Activated T-helper 1 cell treated with Interleukin-2 at 50 U/mL for 16 hours (primary cell): Measurements from ENCODE around the gene STAT5A.
"Not testable (repeated sequence)": the region's sequence is repeated elsewhere in the genome, so short reads cannot be mapped to it uniquely, and the experiment has no call there.

Experiments used
- DNase-seq: peaks from one replicate; pipeline ENCODE4 v3.0.0-alpha.2; 2020; ENCODE audit warnings: low read depth

STAT5A gene

DNA sequence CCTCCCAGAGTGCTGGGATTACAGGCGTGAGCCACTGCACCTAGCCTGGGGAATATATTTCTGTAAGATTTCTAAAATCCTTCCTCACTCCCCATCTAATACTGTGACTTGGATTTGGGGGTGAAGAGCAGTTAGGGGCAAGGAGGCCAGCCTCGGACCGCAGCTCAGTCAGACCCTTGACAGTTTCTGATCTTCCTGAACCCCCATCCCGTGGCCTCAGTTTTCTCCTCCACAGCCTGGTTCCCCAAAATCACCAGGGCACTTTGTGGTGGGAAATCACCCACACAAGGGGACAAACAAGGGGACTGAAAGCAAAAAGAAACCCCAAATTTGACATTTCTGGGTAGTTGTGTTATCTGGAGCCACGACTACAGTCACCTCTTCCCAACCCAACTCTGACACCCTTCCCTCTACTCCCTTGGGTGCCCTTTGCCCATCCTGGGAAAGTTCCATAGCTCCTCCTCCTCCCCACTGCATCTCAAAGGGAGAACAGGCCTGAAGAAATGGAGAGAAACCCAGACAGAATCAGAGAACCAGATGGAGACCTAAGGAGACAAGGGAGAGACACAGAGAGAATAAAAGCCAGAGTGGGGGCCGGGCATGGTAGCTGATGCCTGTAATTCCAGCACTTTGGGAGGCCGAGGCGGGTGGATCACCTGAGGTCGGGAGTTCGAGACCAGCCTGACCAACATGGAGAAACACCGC lies 2.8 kb upstream of the STAT5A start:
- no peak for DNase-seq

DNA sequence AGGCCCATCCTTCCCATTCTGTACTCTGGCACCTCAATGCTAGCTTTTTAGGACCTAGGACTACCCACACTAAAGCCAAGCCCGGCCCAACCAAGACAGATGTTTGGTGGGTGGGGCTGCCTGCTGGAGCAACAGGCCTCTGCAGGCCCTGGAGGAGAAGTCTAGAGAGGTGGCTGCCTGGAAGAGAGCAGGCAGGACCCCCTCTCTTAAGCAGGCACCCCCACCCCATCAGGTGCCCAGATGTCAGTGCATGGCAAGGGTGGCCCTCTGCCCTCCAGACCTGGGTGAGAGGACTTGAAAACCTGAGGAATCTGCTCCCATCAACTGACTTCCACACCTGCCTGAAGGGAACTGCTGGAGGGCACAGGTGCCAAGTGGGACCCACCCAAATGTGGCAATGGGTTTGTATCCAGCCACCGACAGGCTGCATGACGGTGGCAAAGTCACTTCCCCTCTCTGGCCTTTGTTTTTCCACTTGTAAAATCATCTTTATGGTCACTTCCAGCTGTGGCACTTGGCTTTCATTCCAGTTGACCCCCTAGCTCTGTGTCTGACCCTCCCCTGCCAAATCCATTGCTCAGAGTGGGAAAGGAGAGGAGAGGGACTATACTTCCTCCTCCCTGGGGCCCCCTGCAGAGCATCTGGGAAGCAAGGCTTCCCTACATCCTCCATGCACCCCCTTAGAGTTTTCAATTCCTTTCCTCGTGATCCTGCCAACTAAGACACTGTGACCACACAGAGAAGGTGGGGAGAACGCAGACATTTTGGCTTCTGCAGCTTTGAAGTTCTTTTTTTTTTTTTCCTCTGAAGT lies 1.7 kb upstream of the STAT5A start:
- no peak for DNase-seq

DNA sequence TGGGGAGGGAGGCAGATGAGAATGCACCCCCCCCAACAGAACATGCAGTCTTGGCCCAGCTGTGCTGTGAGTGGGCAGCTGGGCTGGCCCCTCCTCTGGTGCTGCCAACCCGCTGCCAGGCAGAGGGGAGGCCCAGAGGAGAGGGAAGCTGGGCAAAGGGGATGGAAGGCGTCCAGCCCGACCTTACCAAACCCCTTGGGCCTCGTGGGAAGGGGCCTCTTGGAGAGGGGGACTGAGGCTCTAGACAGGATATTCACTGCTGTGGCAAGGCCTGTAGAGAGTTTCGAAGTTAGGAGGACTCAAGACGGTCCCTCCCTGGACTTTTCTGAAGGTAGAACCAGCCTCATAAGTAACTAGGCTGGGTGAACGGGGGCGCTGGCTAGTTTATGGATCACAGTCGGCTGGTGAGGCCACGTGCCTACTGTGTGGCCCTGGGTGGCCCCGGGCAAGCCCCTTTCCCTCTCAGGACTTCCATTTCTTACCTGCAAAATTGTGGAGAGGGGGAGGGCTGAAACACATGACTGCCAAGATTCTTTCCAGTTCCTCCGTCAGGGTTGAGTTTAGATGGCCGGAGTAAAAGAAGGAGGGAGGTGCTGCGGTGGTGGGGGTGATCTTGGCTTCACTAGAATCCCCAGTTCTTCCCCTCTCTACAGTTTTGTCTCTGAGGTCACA lies 857 bp upstream of the STAT5A start:
- DNase-seq: no peak

DNA sequence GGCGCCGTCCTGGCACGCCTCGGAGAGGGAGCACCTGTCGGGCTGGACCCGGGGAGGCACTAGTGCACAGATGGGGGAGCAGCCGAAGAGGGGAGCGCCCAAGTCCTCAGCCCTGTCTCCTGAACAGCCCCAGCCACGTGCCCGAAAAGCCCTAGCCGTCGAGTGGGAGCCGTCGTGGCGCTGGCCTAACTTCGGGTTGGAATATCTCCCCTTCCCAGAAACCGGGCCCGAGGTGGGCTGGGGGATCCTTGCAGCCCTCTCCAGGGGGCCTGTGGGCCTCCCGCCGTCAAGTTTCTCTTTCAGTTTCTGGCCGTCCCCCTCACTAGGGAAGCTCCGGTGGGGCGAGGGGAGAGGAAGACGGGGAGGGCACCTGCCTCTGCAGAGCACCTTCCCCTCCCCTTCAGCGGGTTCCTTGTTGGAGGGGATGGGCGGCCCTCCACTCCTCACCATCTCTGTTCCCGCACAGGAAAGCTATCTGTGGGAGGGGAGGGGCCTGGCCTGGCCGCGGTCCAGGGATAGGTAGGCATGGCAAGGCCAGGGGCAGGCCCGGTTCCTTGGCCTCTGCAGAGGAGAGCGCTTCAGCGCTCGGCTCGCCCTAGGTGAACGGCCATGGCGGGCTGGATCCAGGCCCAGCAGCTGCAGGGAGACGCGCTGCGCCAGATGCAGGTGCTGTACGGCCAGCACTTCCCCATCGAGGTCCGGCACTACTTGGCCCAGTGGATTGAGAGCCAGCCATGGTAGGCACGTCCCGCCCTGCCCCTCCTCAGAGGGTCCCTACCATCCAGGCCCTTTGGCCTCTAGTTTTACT lies 709 bp downstream of the STAT5A start:
- DNase-seq: peak; percentile 26

DNA sequence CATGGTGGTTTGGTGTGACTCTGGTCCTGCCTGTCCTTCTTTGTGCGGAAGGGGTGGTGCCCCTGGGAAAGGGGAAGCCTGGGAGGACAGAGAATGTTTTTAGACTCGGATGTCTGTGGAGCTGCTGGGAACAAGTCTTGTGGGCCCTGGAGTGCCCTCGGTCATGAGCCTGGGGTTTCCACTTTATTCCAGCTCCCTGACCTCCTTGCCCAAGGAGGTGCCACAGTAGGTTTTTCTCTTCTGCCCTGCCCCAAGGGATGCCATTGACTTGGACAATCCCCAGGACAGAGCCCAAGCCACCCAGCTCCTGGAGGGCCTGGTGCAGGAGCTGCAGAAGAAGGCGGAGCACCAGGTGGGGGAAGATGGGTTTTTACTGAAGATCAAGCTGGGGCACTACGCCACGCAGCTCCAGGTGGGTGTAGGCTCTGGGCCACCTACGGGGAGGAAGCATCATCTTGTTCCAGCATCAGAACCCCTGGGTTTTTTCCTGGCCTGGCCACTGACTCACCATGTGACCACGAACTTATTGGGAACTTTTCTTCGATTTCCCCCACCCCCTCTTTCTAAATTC lies 1.4 kb downstream of the STAT5A start:
- no peak for DNase-seq

DNA sequence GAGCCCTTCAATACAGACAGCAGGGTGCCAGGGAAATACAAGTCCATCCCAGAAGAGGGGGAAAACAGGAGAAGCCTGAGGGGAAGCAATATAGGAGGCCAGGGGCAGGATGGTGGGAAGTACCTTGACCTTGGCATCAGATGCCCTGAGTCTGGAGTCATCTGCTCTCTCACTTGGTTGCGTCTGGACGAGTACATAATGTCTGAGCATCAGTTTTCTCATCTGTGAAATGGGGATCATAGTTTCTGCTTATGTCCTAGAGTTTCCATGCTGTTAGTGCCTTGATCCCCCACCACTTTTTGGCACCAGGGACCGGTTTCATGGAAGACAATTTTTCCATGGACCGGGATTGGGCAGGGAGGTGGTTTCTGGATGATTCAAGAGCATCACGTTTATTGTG lies 2.3 kb downstream of the STAT5A start:
- DNase-seq: no peak

DNA sequence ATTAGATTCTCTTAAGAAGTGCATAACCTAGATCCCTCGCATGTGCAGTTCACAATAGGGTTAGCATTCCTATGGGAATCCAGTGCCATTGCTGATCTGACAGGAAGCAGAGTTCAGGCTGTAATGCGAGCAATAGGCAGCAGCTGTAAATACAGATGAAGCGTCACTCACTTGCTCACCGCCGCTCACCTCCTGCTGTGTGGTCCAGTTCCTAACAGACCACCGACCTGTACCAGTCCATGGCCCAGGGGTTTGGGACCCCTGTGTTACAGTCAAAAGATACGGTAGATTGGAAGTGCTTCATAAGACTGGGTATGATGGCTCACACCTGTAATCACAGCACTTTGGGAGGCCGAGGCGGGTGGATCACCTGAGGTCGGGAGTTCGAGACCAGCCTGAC lies 2.8 kb downstream of the STAT5A start:
- no peak for DNase-seq

DNA sequence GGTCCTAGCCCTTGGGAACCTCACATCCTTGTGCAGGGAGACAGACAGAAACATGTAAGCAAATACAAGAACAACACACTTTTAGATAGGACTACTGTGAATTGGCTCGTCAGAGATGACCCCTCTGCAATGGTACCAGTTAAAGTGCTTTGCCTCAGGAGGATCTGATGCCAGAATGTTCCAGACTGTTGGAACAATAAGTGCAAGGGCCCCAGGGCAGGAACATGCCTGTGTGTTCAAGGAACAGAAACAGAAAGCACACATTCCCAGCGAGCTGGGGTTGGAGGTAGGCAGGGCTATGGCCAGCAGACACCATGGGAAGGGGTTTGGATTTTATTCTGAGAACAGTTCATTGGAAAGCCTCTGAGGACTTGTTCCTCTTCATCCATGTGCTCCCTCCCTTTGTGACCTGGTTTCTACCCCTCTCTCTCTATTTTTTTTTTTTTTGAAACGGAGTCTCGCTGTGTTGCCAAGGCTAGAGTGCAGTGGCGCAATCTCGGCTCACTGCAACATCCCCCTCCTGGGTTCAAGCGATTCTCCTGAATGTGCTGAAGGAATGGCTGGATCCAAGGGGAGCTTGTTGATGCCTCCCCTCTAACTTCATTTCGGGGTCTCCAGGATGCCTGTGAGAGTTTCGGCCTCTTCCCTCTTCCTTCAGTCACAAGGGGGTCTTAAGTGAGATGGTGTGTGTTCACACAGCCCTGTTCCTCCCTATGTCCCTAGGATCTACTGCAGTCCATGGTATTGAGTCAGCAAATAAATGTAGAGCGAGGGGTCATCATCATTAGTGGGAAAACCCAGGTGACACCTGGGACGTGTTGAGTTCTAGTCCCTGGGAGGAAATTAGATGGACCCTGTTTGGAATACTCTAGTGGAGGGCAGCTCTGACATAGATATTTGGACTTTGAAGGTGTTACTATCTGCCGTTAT lies 6.4 kb downstream of the STAT5A start:
- DNase-seq: no peak

DNA sequence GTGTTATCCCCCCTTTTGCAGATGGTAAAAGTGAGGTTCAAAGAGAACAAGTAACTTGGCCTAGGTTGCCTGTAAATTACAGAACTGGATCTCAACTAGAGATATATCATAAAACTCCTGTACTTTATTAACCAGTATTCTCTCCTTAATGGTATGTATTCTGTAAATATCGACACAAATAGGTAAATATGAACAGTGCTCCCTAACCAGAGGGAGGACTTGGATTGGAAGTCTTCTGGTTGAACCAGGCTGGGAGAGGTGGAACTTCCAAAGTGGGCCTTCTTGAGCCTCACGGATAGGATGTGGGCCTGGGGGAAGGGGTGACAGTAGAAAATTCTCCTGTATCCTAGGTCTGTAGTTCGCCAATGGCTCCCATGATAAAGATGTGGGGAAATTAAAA lies 7.7 kb downstream of the STAT5A start:
- DNase-seq: no peak

DNA sequence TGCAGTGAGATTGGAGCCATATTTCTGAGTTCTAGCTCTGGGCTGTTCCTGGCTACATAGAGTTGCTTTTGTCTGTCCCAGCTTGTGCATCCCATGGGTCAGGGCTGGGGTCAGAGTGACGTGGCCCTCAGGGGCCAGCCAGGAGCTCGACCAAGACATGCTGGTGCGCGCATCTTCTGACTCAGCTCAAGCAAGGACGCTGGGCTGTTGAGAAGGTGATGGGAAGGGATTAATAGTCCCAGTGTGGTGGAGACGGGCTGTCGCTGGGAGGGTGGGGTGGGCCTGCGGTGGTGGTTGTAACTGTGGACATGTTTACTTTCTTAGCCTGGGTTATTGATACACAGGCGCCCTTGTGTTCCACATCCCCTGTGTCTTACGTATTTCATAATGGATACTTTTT lies 9.5 kb downstream of the STAT5A start:
- not testable (repeated sequence) for DNase-seq

DNA sequence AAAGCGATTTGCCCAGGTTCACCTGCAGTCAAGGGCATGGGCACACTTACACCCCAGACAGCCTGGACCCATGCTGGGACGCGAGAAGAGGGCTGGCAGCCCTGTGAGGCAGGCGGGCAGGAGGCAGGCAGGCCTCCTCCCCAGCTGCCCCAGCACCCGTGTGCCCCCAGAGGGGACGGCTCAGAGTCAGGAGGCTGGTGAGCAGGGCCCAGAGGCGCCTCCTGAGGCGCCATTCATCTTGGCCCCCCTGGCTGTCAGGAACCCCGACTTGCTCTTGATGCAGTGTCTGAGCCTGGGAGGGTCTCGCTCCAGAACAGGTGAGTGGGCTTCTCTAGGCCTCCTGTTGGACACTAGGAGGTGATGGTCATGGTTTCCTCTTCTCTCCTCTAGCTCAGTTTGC lies 11.1 kb downstream of the STAT5A start:
- not testable (repeated sequence) for DNase-seq

DNA sequence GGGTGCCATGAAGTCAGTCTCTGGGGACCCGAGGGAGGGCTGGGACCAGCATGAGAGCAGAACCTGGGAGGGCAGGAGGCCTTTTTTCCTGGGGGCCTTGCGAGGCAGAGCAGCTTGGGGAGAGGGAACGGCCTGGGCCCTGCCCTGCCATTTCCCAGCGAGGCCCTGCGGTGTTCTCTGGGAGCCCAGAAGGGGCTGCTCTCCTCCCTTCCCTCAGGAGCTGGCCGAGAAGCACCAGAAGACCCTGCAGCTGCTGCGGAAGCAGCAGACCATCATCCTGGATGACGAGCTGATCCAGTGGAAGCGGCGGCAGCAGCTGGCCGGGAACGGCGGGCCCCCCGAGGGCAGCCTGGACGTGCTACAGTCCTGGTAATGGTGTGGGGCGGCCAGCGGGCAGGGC lies 11.6 kb downstream of the STAT5A start:
- DNase-seq: not testable (repeated sequence)

DNA sequence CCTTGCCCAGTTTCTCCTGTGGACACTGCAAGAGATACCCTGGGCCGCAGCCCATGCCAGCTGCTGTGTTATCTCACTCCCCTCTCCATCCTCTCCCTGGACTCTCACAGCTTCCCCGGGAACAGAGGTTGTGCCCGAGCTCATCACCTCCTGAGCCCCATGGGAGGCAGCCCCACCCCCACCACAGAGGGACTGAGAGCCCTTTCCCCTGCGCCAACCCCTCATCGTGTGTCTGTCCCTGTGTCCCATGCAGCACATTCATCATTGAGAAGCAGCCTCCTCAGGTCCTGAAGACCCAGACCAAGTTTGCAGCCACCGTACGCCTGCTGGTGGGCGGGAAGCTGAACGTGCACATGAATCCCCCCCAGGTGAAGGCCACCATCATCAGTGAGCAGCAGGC lies 12.7 kb downstream of the STAT5A start:
- no peak for DNase-seq

DNA sequence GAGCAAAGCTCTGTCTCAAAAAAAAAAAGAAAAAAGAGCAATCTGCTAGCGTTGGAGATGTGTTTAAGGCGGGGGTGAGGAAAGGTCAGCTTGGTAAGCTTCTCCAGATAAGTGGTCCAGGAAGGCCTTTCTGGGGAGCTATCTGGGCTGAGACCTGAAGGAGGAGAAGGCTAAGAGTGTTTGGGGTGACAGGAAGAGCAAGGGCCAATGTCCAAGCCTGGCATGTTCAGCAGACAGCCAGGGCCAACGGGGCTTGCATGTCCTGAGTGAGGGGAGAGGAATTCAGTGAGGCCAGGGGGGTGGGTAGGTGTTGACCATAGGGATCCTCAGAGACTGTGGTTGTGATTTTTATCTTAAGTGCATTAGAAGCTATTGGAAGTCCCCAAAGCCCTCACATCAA lies 15.4 kb downstream of the STAT5A start:
- no peak for DNase-seq

DNA sequence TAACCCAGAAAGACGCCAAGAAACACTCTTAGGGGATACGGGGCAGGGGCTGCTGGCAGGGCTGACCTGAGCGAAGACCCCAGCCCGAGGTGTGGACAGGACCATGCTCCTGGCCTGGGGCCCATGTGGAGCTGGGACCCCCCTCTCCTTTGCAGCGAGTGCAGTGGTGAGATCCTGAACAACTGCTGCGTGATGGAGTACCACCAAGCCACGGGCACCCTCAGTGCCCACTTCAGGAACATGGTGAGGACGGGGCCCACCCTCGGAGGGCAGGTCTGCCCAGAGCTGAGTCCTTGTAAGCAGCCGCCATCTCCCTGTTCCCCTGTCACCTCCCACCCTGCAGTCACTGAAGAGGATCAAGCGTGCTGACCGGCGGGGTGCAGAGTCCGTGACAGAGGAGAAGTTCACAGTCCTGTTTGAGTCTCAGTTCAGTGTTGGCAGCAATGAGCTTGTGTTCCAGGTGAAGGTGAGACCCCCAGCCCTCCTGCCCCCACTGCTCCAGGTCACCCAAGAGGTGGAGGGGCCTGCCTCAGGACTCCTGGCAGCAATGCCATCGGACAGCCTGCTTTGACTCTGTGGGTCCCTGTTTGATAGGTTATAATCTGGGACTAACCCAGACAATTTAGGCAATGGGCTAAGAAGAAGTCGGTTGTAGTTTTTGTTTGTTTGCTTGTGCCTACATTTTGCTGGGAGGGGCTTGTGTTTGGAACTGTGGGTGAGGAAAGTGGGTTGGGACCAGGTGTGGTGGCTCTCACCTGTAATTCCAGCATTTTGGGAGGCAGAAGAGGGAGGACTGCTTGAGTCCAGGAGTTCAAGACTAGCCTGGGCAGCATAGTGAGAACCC lies 16.1 kb downstream of the STAT5A start:
- no peak for DNase-seq

DNA sequence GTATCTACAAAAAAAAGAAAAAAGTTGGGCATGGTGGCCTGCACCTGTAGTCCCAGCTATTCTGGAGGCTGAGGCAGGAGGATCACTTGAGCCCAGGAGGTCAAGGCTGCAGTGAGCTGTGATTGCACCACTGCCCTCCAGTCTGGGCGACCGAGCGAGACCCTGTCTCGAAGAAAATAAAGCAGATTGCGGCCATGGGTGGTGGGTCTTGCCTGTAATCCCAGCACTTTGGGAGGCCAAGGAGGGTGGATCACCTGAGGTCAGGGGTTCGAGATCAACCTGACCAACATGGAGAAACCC lies 16.7 kb downstream of the STAT5A start:
- DNase-seq: not testable (repeated sequence)

DNA sequence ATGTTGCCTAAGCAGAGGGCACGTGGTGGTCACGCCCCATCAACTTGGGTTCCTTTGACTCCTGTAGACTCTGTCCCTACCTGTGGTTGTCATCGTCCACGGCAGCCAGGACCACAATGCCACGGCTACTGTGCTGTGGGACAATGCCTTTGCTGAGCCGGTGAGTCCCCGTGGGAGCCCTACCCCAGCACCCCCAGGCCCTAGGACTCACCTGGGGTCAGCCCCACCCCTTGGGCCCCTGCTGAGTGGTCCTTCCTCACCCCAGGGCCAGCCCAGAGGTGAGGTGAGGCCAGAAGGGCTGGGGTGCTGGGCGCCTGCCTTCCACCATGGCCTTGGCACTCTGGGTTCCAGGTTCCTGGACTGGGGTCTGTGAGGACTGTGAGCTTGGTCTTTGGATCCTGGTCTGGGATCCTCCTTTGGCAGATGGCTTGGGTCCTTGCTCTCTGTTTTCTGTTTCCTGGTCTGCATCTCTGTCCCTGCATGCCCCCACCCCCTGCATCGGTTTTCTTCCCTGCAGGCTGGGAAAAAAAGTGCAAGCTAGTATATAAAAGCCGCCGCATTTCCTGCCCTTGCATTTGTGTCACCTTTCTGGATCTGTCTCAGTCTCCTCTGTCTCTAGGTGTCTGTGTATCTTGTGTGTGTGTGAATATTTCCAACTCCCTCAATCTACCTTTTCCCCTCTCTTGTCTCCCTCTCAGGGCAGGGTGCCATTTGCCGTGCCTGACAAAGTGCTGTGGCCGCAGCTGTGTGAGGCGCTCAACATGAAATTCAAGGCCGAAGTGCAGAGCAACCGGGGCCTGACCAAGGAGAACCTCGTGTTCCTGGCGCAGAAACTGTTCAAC lies 17.5 kb downstream of the STAT5A start:
- DNase-seq: no peak

DNA sequence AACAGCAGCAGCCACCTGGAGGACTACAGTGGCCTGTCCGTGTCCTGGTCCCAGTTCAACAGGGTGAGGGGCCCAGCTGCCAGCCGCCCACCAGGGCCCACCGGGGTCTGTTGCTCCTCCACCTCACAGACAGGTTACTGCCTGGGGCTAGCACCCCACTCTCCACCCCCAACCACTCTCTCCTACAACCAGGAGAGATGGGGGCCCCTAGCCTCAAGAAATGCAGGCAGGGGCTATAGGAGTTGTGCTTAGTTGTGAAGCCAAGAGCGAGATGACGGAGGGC lies 18.0 kb downstream of the STAT5A start:
- no peak for DNase-seq

DNA sequence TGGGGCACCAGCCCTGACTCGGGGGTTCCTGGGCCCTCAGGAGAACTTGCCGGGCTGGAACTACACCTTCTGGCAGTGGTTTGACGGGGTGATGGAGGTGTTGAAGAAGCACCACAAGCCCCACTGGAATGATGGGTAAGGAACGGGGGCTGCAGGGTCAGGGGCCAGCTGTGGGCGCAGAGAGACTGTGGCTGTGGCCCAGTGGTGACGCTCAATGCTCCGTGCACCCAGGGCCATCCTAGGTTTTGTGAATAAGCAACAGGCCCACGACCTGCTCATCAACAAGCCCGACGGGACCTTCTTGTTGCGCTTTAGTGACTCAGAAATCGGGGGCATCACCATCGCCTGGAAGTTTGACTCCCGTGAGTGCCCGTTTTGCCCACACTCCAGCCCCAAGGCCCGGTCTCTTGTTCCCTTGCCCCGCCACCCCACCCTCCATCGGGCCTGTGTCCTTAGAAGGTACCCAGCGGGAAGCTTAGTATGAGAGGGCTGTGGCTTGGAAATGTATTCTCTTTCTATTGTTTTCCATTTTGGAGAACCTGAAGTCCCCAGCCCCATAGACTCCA lies 19.1 kb downstream of the STAT5A start:
- DNase-seq: no peak
